GM12878 (cell line): ENCODE results near the gene AKAP13. TPM values are rescaled to one million over a fixed set of nuclear protein-coding genes. Genes with fewer than 3 reads are reported as not detected.

Experiments
- ATAC-seq: fragments of 200-7000 bp; cut with Tn5 transposase; 3 replicates; pipeline ENCODE4 v1.9.1; 2020; ENCODE audit warnings: mild to moderate bottlenecking, moderate library complexity
- BruUV-seq: library from RNA; stranded (reverse); fragments of 400-500 nt; replicated peaks from 2 replicates; lab custom pipeline; 2021; lab: Mats Ljungman, UMichigan
- CTCF ChIA-PET: fragments of 300-600 bp; sonication (Branson Sonifier 250); formaldehyde crosslinking; extraction: SDS; loops from one replicate; lab custom pipeline; 2021; ENCODE audit warnings: inconsistent platforms; lab: Yijun Ruan, JAX
- POLR2A ChIA-PET: fragments of 350-600 bp; formaldehyde crosslinking; extraction: SDS; loops from one replicate; lab custom pipeline; 2021; ENCODE audit warnings: inconsistent platforms; lab: Charles Lee
- RAD21 ChIA-PET: fragments of 300-600 bp; sonication (Branson Sonifier 250); formaldehyde crosslinking; loops from one replicate; lab custom pipeline; 2023; ENCODE audit warnings: antibody characterized with exemption; ENCODE audit not compliant: unreplicated experiment; lab: Charles Lee
- SMC1A ChIA-PET: fragments of 300-600 bp; sonication (Branson Sonifier 250); formaldehyde crosslinking; loops from one replicate; lab custom pipeline; 2023; ENCODE audit not compliant: unreplicated experiment, uncharacterized antibody; lab: Charles Lee
- DNase-seq: peaks from one replicate; pipeline ENCODE4 v3.0.0-alpha.2; 2011; ENCODE audit warnings: low read depth, low spot score
- FAIRE-seq: peaks from 3 replicates; lab custom pipeline; 2011; peaks lifted over from hg19 to GRCh38; lab: Jason Lieb, UNC
- H2AFZ ChIP-seq: 2 replicates; pipeline ENCODE4 v1.6.0; 2011; ENCODE audit warnings: low read depth, low read length, control low read depth; ENCODE audit not compliant: control insufficient read depth
- H3K27ac ChIP-seq: 2 replicates; pipeline ENCODE4 v1.5.1; 2011; ENCODE audit warnings: control low read depth; ENCODE audit not compliant: control insufficient read depth, insufficient read depth
- H3K27me3 ChIP-seq, 2 experiments: replicated peaks in 1 of 2; 2 replicates each; pipeline versions ENCODE4 v1.6.0 to v1.6.1; 2011; ENCODE audit warnings: low read length in 1 of 2; ENCODE audit not compliant: control insufficient read depth in 2 of 2, insufficient read depth in 2 of 2
- H3K36me3 ChIP-seq, 2 experiments: 2 replicates each; pipeline ENCODE4 v1.5.1; 2011; ENCODE audit warnings: low read length in 1 of 2; ENCODE audit not compliant: control insufficient read depth in 2 of 2, insufficient read depth in 2 of 2
- H3K4me1 ChIP-seq: 2 replicates; pipeline ENCODE4 v1.6.1; 2011; ENCODE audit warnings: mild to moderate bottlenecking, low read length, moderate library complexity, mixed read lengths; ENCODE audit not compliant: control insufficient read depth, insufficient read depth
- H3K4me2 ChIP-seq: 2 replicates; pipeline ENCODE4 v1.6.0; 2011; ENCODE audit warnings: control low read depth; ENCODE audit not compliant: control insufficient read depth, insufficient read depth
- H3K4me3 ChIP-seq: fragments of 200-600 bp; sonication (generic); 2 replicates; pipeline ENCODE4 v1.5.1; 2016
- H3K79me2 ChIP-seq: 2 replicates; pipeline ENCODE4 v1.6.0; 2011; ENCODE audit warnings: low read length; ENCODE audit not compliant: control insufficient read depth, insufficient read depth
- H3K9ac ChIP-seq: 2 replicates; pipeline ENCODE4 v1.8.0; 2011; ENCODE audit warnings: low read length, control low read depth, mixed read lengths; ENCODE audit not compliant: control insufficient read depth, insufficient read depth
- H3K9me3 ChIP-seq: replicated peaks from 3 replicates; pipeline ENCODE4 v1.5.1; 2011; ENCODE audit warnings: mild to moderate bottlenecking, low read length; ENCODE audit not compliant: control insufficient read depth, insufficient read depth
- H4K20me1 ChIP-seq: 2 replicates; pipeline ENCODE4 v1.6.0; 2011; ENCODE audit not compliant: control insufficient read depth, insufficient read depth
- BMI1 ChIP-seq: fragments of 450-650 bp; IDR thresholded peaks from 2 replicates; pipeline ENCODE4 v1.6.1; 2016; ENCODE audit warnings: mild to moderate bottlenecking, moderate library complexity, borderline replicate concordance
- CHD4 ChIP-seq: fragments of 200-600 bp; sonication (generic); IDR thresholded peaks from 2 replicates; pipeline ENCODE4 v1.6.1; 2016; ENCODE audit warnings: mild to moderate bottlenecking
- EED ChIP-seq: sonication (generic); IDR thresholded peaks from 2 replicates; pipeline ENCODE4 v1.6.1; 2016; ENCODE audit warnings: antibody characterized with exemption, low read depth
- FOXM1 ChIP-seq: IDR thresholded peaks from 2 replicates; pipeline ENCODE4 v1.6.1; 2012; ENCODE audit warnings: low read depth, mild to moderate bottlenecking, inconsistent platforms, low read length, moderate library complexity
- MTA2 ChIP-seq: fragments of 450-650 bp; IDR thresholded peaks from 2 replicates; pipeline ENCODE4 v1.6.1; 2016; ENCODE audit warnings: low read depth, mild to moderate bottlenecking, moderate library complexity
- MXI1 ChIP-seq: fragments of 150-350 bp; IDR thresholded peaks from 2 replicates; pipeline ENCODE4 v1.6.1; 2011; ENCODE audit warnings: low read depth, mild to moderate bottlenecking, inconsistent platforms, low read length, improper control_type of control experiment
- NKRF ChIP-seq: fragments of 450-650 bp; conservative IDR thresholded peaks from 2 replicates; pipeline ENCODE4 v1.6.1; 2017; ENCODE audit warnings: mild to moderate bottlenecking, moderate library complexity
- NR2C2 ChIP-seq: IDR thresholded peaks from 2 replicates; pipeline ENCODE4 v1.6.1; 2011; ENCODE audit warnings: borderline replicate concordance, low read depth; ENCODE audit not compliant: control insufficient read depth, insufficient read length
- RBBP5 ChIP-seq: fragments of 200-600 bp; sonication (generic); conservative IDR thresholded peaks from 2 replicates; pipeline ENCODE4 v1.6.1; 2016
- ZBTB4 ChIP-seq: fragments of 450-650 bp; formaldehyde crosslinking; IDR thresholded peaks from 2 replicates; pipeline ENCODE4 v1.4.0; 2022; ENCODE audit warnings: mild to moderate bottlenecking, moderate library complexity
- ZNF384 ChIP-seq: IDR thresholded peaks from 2 replicates; pipeline ENCODE4 v1.6.1; 2012; ENCODE audit warnings: low read depth, mild to moderate bottlenecking, low read length, improper control_type of control experiment, borderline replicate concordance
- WGBS: methylation state at CpG from one replicate; pipeline ENCODE4 v1.1.6; 2016; ENCODE audit warnings: low lambda C conversion rate; ENCODE audit not compliant: insufficient replicate concordance, insufficient coverage; ENCODE audit errors: missing lambda C conversion rate; 5-methylcytosine and 5-hydroxymethylcytosine counted together
- in situ Hi-C: fragments of 300-500 bp; cut with MboI; formaldehyde crosslinking; loops from 9 replicates; pipeline ENCODE4 v1.14.3; 2018; ENCODE audit warnings: mixed read lengths
- intact Hi-C: fragments of 100-400 bp; cut with micrococcal nuclease; formaldehyde crosslinking; loops from one replicate; pipeline ENCODE4 v1.14.2; 2022; ENCODE audit not compliant: unreplicated experiment
- polyA plus RNA-seq, 11 experiments: library from polyadenylated mRNA; depleted of rRNA in 4 of 11; unstranded in 6 of 11; stranded (reverse) in 5 of 11; fragments of >200 nt; fragmentation: Nextera tagmentation in 4 of 11; fragmentation: Illumina TruSeq in 1 of 11; extraction: Ambion mirVana in 4 of 11; extraction: Trizol in 1 of 11; gene quantifications; 1 replicate in 1 of 11; 2 replicates in 10 of 11; pipeline versions ENCODE4 v1.2.1 to v1.2.3, GENCODE V29; 2011 to 2016; ENCODE audit warnings: inconsistent platforms in 2 of 11, missing spikeins in 2 of 11, low read depth in 1 of 11
- total RNA-seq, 4 experiments: library from RNA; depleted of rRNA in 3 of 4; stranded (reverse); fragments of >200 nt in 3 of 4; fragmentation: Illumina TruSeq in 1 of 4; extraction: Trizol in 1 of 4; gene quantifications; 2 replicates each; pipeline versions ENCODE4 v1.2.1 to v1.2.3, GENCODE V29; 2013 to 2021
- TF ChIP-seq, protein P1 (sequence below): fragments of 450-650 bp; IDR thresholded peaks from 2 replicates; pipeline ENCODE4 v1.6.1; 2016; ENCODE audit warnings: mild to moderate bottlenecking
- TF ChIP-seq, protein P2 (sequence below): fragments of 450-650 bp; IDR thresholded peaks from 2 replicates; pipeline ENCODE4 v1.6.1; 2017; ENCODE audit warnings: mild to moderate bottlenecking, low read depth, inconsistent platforms; ENCODE audit not compliant: poor library complexity, severe bottlenecking

The AKAP13 gene
- total and polyA plus RNA-seq, 10 of the 15 experiments (the other 5 are each of a cell fraction or from before 2014, with no cell fraction given): 14.4 to 74.9 (median 55.1) TPM

DNA sequence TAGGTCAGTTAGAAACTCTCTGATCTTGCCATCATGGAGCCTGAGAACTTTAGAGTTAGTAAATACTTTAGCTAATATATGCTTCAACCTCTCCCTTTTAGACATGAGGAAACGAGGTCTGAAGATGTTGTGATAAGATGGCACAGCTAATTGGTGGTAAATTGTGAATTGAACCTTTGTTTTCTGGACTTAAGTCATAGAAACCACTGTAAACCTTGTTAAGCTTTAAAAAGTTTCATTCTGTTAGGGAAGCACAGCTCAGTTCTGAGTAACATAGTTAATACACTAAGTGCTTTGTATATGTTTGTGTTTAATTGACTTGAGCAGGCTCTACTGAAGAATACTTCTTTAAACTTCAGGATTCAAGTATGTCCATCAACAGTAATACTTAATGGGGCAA, 108.6 kb downstream of the AKAP13 start:
- Histone ChIP-seq H3K4me3 (no peak overlapping the region), H3K4me1 (peaks cover 18% of the 10 kb centered on the region), H3K79me2 (peaks cover 11% of the 10 kb centered on the region), H3K27me3 (no peaks in the 10 kb centered on the region), H3K9me3 (no peaks in the 10 kb centered on the region), H3K9ac (no peak overlapping the region), H3K4me2 (peak overlapping the region; percentile 47; the same call in 1 of the 2 replicates), H3K36me3 (no peaks in the 10 kb centered on the region), H3K27ac (no peak overlapping the region), H4K20me1 (no peaks in the 10 kb centered on the region; the same call in 1 of the 2 replicates), H2AFZ (no peak overlapping the region)
- ChIA-PET RAD21 (interaction anchor here (1.0 to 7.1 kb wide), 22 partner anchors 9 to 351 kb away, joined by 3 to 75 read pairs (median 6); partner anchors contain the start of gene AKAP13), POLR2A (interaction anchor here (0.5 to 1.7 kb wide), 12 partner anchors 8 to 222 kb away, joined by 3 to 6 read pairs (median 4); no protein-coding TSS in a partner anchor), CTCF (interaction anchor here (0.7 to 9.5 kb wide), 29 partner anchors 7 to 354 kb away, joined by 3 to 170 read pairs (median 5); no protein-coding TSS in a partner anchor), SMC1A (interaction anchor here (0.8 to 7.5 kb wide), 26 partner anchors 10 to 773 kb away, joined by 3 to 147 read pairs (median 4); partner anchors contain the start of gene SEC11A)
- ATAC-seq: peak; percentile 80
- TSS peak; percentile 33 for BruUV-seq
- no peak for FAIRE-seq
- in situ Hi-C loops: no loop called here
- WGBS: 4% methylated on average over 1 of the region's 1 CpG
- DNase-seq: no peak
- intact Hi-C loops: loop anchor here (1.0 to 10.0 kb wide), 4 partner anchors 95 to 223 kb away; no protein-coding TSS in a partner anchor
- no peak for TF ChIP-seq FOXM1
- no peak for TF ChIP-seq NKRF
- TF ChIP-seq EED: no peak
- 0 out of 2 replicates have a peak, but pooled peaks have one; percentile 14 for TF ChIP-seq BMI1
- TF ChIP-seq ZNF384: no peak
- TF ChIP-seq, protein P1, sequence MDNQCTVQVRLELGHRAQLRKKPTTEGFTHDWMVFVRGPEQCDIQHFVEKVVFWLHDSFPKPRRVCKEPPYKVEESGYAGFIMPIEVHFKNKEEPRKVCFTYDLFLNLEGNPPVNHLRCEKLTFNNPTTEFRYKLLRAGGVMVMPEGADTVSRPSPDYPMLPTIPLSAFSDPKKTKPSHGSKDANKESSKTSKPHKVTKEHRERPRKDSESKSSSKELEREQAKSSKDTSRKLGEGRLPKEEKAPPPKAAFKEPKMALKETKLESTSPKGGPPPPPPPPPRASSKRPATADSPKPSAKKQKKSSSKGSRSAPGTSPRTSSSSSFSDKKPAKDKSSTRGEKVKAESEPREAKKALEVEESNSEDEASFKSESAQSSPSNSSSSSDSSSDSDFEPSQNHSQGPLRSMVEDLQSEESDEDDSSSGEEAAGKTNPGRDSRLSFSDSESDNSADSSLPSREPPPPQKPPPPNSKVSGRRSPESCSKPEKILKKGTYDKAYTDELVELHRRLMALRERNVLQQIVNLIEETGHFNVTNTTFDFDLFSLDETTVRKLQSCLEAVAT: no peak
- no peak for TF ChIP-seq CHD4
- peak; percentile 96 for TF ChIP-seq MTA2
- TF ChIP-seq, protein P2, sequence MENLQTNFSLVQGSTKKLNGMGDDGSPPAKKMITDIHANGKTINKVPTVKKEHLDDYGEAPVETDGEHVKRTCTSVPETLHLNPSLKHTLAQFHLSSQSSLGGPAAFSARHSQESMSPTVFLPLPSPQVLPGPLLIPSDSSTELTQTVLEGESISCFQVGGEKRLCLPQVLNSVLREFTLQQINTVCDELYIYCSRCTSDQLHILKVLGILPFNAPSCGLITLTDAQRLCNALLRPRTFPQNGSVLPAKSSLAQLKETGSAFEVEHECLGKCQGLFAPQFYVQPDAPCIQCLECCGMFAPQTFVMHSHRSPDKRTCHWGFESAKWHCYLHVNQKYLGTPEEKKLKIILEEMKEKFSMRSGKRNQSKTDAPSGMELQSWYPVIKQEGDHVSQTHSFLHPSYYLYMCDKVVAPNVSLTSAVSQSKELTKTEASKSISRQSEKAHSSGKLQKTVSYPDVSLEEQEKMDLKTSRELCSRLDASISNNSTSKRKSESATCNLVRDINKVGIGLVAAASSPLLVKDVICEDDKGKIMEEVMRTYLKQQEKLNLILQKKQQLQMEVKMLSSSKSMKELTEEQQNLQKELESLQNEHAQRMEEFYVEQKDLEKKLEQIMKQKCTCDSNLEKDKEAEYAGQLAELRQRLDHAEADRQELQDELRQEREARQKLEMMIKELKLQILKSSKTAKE: peak; percentile 16
- TF ChIP-seq MXI1: 0 out of 2 replicates have a peak, but pooled peaks have one; percentile 41
- TF ChIP-seq RBBP5: no peak
- TF ChIP-seq ZBTB4 (CRISPR knock-in tag): no peak
- TF ChIP-seq NR2C2: no peak
